ENCODE data around the gene GNB3. TPM values are rescaled to one million over a fixed set of nuclear protein-coding genes. Genes with fewer than 3 reads are reported as not detected.
"Not testable (repeated sequence)": the region's sequence is repeated elsewhere in the genome, so short reads cannot be mapped to it uniquely, and the experiment has no call there.

The GNB3 gene
- total RNA-seq, 1 experiment from 2014 or later: 0.43 TPM

- Histone ChIP-seq H3K36me3 (peaks cover 73% of the 10 kb centered on the region), H3K4me3 (no peak overlapping the region), H3K27me3 (no peaks in the 10 kb centered on the region), H3K9me3 (no peaks in the 10 kb centered on the region)
- DNase-seq: no peak
Measured at GRCh38 chr12:6863586-6864321, 23.0 kb downstream of the GNB3 start.

GRCh38 chr12:6865307-6865706, 24.6 kb downstream of the GNB3 start:
- not testable (repeated sequence) for H3K27me3 ChIP-seq, DNase-seq, H3K9me3 ChIP-seq, H3K4me3 ChIP-seq
- H3K36me3 ChIP-seq: peaks cover 75% of the 10 kb centered on the region

DNA sequence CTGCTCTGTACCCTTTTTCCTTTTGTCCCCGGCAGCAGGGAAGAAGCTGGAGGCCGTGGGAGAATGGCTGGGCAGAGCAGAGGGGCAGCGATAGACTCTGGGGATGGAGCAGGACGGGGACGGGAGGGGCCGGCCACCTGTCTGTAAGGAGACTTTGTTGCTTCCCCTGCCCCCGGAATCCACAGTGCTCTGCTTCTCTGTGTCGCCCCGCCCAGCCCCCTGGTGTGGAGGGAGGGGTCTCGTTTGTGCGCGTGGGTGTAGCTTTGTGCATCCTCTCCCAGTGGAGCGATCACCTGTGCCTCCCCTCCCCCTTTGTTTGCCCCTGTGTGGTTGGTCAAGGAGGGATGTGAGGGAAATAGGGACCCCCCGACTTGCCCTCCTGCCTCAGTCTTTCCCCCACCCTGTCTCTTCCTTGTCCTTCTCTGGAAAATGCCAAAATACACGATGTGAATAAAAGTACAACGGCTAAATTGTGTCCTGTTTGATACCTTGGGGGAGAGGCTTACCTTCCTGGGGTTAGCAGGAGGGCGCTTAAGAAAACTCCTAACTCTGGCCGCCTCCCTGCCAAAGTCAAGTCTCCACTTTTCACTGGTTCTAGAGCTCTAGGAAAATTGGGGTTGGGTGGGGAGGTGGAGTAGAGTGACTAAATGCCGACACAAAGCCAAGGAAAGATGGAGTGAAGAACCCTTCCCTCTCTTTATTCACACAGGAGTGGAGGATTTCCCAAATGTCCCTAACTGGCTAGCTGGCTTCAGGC, 25.6 kb downstream of the GNB3 start:
- Histone ChIP-seq H3K9me3 (no peaks in the 10 kb centered on the region), H3K4me3 (peak overlapping the region; percentile 94), H3K36me3 (peaks cover 74% of the 10 kb centered on the region), H3K27me3 (no peaks in the 10 kb centered on the region)
- no peak for DNase-seq

DNA sequence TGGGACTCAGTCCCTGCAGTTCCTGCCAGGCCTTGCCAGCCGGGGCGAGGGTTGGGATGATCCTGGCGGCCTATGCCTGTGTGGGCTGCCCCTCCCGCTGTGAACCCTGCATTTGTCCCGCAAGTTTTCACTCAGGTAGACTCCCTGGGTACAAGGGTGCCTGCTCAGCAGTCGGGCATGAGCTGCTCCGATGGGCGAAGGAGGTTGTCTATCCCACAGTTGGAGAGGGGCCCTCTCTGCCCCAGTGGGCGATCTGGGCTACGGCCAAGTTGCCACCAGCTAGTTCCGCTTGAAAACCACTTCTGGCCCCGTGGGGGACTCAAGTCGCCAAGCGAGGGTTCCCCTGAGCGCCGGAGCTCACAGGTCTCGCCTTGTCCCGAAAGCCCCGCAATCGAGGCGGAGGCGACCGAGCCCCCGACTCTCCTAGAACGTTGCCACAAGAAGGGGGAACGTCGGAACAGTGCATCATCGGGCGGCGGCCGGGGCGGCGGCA, 26.2 kb downstream of the GNB3 start:
- Histone ChIP-seq H3K36me3 (peaks cover 76% of the 10 kb centered on the region), H3K9me3 (no peaks in the 10 kb centered on the region), H3K4me3 (peak overlapping the region; percentile 94), H3K27me3 (no peaks in the 10 kb centered on the region)
- peak; percentile 53 for DNase-seq

DNA sequence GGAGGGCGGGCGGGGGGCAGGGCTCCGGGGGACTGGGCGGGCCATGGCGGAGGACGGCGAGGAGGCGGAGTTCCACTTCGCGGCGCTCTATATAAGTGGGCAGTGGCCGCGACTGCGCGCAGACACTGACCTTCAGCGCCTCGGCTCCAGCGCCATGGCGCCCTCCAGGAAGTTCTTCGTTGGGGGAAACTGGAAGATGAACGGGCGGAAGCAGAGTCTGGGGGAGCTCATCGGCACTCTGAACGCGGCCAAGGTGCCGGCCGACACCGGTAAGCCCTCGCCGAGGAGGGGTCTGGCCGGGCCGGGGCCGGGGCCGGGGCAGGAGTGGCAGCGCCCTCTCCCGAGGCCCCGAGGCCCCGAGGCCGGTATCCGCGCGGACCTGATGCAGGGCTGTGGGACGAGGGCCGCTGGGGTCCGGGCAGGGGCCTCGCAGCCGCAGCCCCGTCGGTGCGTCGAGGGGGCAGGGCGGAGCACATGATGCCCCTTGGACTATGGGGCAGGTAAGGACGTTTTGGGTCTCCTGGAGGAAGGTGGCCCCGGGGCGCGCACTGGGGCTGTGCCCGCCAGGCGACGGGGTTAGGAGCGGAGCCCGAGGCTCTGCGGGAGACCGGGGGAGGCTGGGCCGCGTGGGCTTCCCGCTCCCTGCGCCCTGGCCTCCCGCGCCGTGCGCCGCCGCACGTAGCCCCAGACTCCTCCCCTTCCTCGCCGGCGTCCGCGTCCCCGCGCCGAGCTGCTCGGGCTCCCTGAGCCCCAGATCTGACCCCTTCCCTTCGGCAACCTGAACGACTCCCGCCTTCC, 26.9 kb downstream of the GNB3 start, which contains the start of gene TPI1:
TPI1 (plus strand) TSS at position 119 of the 798 bp plus-strand sequence; CDS start at position 155, 36 bp downstream.
- Histone ChIP-seq H3K27me3 (no peaks in the 10 kb centered on the region), H3K36me3 (peaks cover 75% of the 10 kb centered on the region), H3K4me3 (peak within 1 kb of the TSS; percentile 94), H3K9me3 (no peaks in the 10 kb centered on the region)
- DNase-seq: peak; percentile 78

GRCh38 chr12:6868211-6869048, 27.7 kb downstream of the GNB3 start:
- DNase-seq: no peak
- H3K9me3 ChIP-seq: no peaks in the 10 kb centered on the region

DNA sequence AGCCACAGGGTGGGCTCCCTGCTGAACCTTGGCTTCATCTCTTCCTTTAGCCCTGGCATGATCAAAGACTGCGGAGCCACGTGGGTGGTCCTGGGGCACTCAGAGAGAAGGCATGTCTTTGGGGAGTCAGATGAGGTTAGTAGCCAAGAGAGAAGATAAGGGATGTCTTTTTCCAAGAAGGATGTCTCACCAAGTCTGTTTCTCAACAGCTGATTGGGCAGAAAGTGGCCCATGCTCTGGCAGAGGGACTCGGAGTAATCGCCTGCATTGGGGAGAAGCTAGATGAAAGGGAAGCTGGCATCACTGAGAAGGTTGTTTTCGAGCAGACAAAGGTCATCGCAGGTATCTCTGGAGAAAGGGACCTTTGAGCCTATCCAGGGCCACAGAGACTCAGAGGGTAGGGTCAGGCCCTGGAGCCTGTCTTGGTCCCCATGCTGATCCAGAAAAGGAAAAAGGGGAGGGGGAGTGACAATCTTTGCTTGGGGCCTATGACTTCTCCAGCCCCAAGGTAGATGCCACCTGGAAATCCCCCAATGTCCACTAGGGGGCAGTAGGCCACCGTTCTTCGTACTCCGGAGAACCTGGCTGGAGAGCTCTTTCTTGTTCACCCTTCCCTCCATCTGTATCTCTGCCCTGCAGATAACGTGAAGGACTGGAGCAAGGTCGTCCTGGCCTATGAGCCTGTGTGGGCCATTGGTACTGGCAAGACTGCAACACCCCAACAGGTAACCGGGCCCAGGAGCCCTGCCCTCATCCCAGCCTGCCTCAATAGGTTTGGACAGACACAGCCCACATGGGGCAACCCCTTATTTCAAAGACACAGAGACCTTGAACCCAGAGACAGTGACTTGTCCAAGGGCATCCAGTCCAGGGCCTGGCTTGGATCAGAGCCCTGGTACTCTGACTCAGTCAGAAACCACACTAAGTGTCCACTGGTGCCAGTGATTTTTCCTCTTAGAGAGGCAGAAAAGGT, 28.6 kb downstream of the GNB3 start:
- no peaks in the 10 kb centered on the region for H3K27me3 ChIP-seq
- H3K9me3 ChIP-seq: no peaks in the 10 kb centered on the region
- DNase-seq: peak; percentile 60
- peak overlapping the region; percentile 94 for H3K4me3 ChIP-seq
- H3K36me3 ChIP-seq: peaks cover 61% of the 10 kb centered on the region

More at GRCh38 chr12:6868211-6869048, 27.7 kb downstream of the GNB3 start:
- Histone ChIP-seq H3K4me3 (peak overlapping the region; percentile 94), H3K27me3 (no peaks in the 10 kb centered on the region), H3K36me3 (peaks cover 67% of the 10 kb centered on the region)

DNA sequence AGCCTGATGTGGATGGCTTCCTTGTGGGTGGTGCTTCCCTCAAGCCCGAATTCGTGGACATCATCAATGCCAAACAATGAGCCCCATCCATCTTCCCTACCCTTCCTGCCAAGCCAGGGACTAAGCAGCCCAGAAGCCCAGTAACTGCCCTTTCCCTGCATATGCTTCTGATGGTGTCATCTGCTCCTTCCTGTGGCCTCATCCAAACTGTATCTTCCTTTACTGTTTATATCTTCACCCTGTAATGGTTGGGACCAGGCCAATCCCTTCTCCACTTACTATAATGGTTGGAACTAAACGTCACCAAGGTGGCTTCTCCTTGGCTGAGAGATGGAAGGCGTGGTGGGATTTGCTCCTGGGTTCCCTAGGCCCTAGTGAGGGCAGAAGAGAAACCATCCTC, 29.6 kb downstream of the GNB3 start:
- H3K36me3 ChIP-seq: peaks cover 55% of the 10 kb centered on the region
- peak; percentile 28 for DNase-seq
- H3K9me3 ChIP-seq, H3K27me3 ChIP-seq, H3K4me3 ChIP-seq: not testable (repeated sequence)

DNA sequence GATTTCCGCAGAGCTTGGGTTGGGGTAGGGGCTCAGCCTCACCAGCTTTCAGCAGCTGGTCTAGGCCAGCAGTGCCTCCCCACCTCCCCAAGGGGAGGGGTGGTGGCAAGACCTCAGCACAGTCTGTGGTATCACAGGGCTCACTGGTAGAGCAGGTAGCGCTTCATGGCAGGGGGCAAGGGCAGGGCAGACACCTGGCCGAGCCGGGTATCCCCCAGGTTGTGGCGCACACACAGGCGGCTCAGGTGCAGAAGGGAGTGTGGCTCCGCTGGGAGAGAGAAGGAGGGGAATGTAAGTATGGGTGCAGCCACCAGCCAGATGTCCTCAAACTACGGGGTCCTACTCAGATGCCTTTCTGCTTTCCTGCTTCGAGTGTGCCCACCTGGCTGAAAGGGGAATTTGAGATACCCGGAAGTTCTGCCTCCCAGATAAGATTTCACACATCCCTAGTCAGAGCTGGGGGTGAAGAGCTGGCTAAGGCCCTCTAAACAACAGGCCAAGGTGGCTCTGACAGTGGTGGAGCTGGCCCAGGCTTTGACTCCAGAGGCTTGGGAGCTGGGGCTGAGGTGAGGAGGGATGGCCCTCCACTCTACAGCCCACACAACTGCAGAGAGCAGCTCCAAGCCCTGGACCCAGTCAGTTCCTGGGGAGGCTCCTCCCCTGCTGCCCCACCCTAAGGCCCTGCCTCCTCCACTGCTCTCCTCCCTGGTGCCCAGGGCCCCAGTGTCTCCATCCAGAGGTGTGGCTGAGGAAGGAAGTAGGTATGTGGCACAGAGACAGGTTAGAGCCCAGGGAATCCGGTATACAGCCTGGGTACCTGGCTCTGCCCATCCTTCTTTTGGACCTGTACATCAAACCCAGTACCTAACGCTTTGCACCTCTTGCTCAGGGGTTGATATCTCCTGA, 30.6 kb downstream of the GNB3 start:
- DNase-seq: peak; percentile 62
- no peaks in the 10 kb centered on the region for H3K27me3 ChIP-seq
- H3K4me3 ChIP-seq: peak overlapping the region; percentile 92
- peaks cover 49% of the 10 kb centered on the region for H3K36me3 ChIP-seq
- H3K9me3 ChIP-seq: no peaks in the 10 kb centered on the region

- Histone ChIP-seq H3K9me3 (no peaks in the 10 kb centered on the region), H3K4me3 (peak overlapping the region; percentile 92), H3K36me3 (peaks cover 48% of the 10 kb centered on the region), H3K27me3 (no peaks in the 10 kb centered on the region)
- DNase-seq: peak; percentile 81
Measured at GRCh38 chr12:6872073-6873048, 31.6 kb downstream of the GNB3 start.

- Histone ChIP-seq H3K27me3 (no peaks in the 10 kb centered on the region), H3K9me3 (no peaks in the 10 kb centered on the region), H3K4me3 (peak within 1 kb of the TSS; percentile 92), H3K36me3 (peaks cover 41% of the 10 kb centered on the region)
- DNase-seq: peak; percentile 98
Measured at GRCh38 chr12:6873094-6874014, 32.6 kb downstream of the GNB3 start, which contains the start of gene SPSB2. Gene SPSB2, minus strand, starts transcription at chr12:6873303. Its CDS starts 402 bp downstream, at chr12:6872901.

GRCh38 chr12:6874015-6874368, 33.3 kb downstream of the GNB3 start:
- Histone ChIP-seq H3K36me3 (peaks cover 36% of the 10 kb centered on the region), H3K4me3 (peak overlapping the region; percentile 92)
- H3K27me3 ChIP-seq, DNase-seq, H3K9me3 ChIP-seq: not testable (repeated sequence)

Measured in MG63 (cell line).